ENCODE results near the gene P4HA1. TPM values are rescaled to one million over a fixed set of nuclear protein-coding genes. Genes with fewer than 3 reads are reported as not detected.
A peak's percentile ranks its signal among the peaks of the same experiment; 100 is the strongest.

Gene P4HA1
- total and polyA plus RNA-seq, 9 of the 15 experiments (the other 6 are each of a cell fraction or from before 2014, with no cell fraction given) = 20.2 to 177 (median 28.6) TPM

GRCh38 chr10:73042130-73042529 is 54.5 kb downstream of the P4HA1 start:
- FAIRE-seq = no peak
- intact Hi-C loops (cut with micrococcal nuclease) (no loop called here), in situ Hi-C loops (cut with MboI) (no loop called here)
- H3K27me3 ChIP-seq (ENCODE audit: control insufficient read depth in 2 of 2, insufficient read depth in 2 of 2, low read length in 2 of 2) = no peaks in the 10 kb centered on the region
- no peak overlapping the region for H3K4me3 ChIP-seq
- no peak for ATAC-seq
- no peaks in the 10 kb centered on the region for H3K9me1 ChIP-seq (ENCODE audit: control insufficient read depth, insufficient read depth, low read length)
- H3K9me3 ChIP-seq (replicated peaks; ENCODE audit: control insufficient read depth, insufficient read depth, low read depth, low read length) = no peaks in the 10 kb centered on the region
- POLR2A ChIA-PET = no interaction called here
- H3K4me2 ChIP-seq (ENCODE audit: insufficient read depth, low read length) = no peak overlapping the region
- TF ChIP-seq MAFF (IDR thresholded peaks at IDR 0.05; ENCODE audit: low read length) (peak; percentile 36; the same call in 1 of the 2 replicates), C11orf30 (IDR thresholded peaks at IDR 0.05; ENCODE audit: low read depth) (peak; percentile 59), MAFG (tag; conservative IDR thresholded peaks at IDR 0.05) (peak; percentile 23; the same call in 1 of the 2 replicates), ZNF316 (IDR thresholded peaks at IDR 0.05) (peak; percentile 80), NFYB (IDR thresholded peaks at IDR 0.05; ENCODE audit: extremely low read depth, insufficient read length) (no peak)
- DNase-seq (ENCODE audit: extremely low read depth in 1 of 4, low spot score in 3 of 4) = no peak
- no peak overlapping the region for H2AFZ ChIP-seq (ENCODE audit: low read depth, low read length)
- H3K9ac ChIP-seq (ENCODE audit: insufficient read depth in 1 of 2, low read depth in 2 of 2, low read length in 2 of 2) = no peak overlapping the region
- CTCF ChIA-PET (ENCODE audit: low intra/inter-chr PET ratio) = no interaction called here
- 80% methylated on average over 5 of the region's 5 CpGs for WGBS (ENCODE audit: insufficient coverage, low coverage, missing lambda C conversion rate)
- BruUV-seq (replicated peaks) = no TSS peak
- peaks cover 53% of the 10 kb centered on the region for H3K36me3 ChIP-seq (ENCODE audit: control insufficient read depth, insufficient read depth, low read length)
- no peak overlapping the region for H3K27ac ChIP-seq (ENCODE audit: extremely low read depth, low read depth, low read length)
- H3K4me1 ChIP-seq (replicated peaks in 1 of 2; ENCODE audit: control insufficient read depth in 2 of 2, insufficient read depth in 2 of 2, low read length in 2 of 2) = no peaks in the 10 kb centered on the region
- no peaks in the 10 kb centered on the region for H3K79me2 ChIP-seq (ENCODE audit: control insufficient read depth, insufficient read depth, low read length)
- H4K20me1 ChIP-seq (replicated peaks; ENCODE audit: control insufficient read depth, insufficient read depth, low read length) = no peaks in the 10 kb centered on the region

GRCh38 chr10:73039635-73040034 is 57.0 kb downstream of the P4HA1 start:
- POLR2A ChIA-PET = interaction anchor here (0.6 to 1.0 kb wide), 3 partner anchors 9 to 1055 kb away, joined by 3 to 4 read pairs (median 4); no protein-coding TSS in a partner anchor
- BruUV-seq (replicated peaks) = no TSS peak
- 81% methylated on average over 3 of the region's 3 CpGs for WGBS (ENCODE audit: insufficient coverage, low coverage, missing lambda C conversion rate)
- DNase-seq (ENCODE audit: extremely low read depth in 1 of 4, low spot score in 3 of 4) (no peak), ATAC-seq (no peak), FAIRE-seq (no peak)
- H3K9ac ChIP-seq (ENCODE audit: insufficient read depth in 1 of 2, low read depth in 2 of 2, low read length in 2 of 2) = no peak overlapping the region
- no peak overlapping the region for H3K4me2 ChIP-seq (ENCODE audit: insufficient read depth, low read length)
- H3K27me3 ChIP-seq (ENCODE audit: control insufficient read depth in 2 of 2, insufficient read depth in 2 of 2, low read length in 2 of 2) = no peaks in the 10 kb centered on the region
- H3K4me3 ChIP-seq = no peak overlapping the region
- H3K36me3 ChIP-seq (ENCODE audit: control insufficient read depth, insufficient read depth, low read length) = peaks cover 40% of the 10 kb centered on the region
- in situ Hi-C loops (cut with MboI) (no loop called here), intact Hi-C loops (cut with micrococcal nuclease) (no loop called here)
- TF ChIP-seq ARHGAP35 (IDR thresholded peaks at IDR 0.05; ENCODE audit: partially characterized antibody) (no peak), HDAC6 (IDR thresholded peaks at IDR 0.05; ENCODE audit: low read depth, low read length) (no peak), PCBP1 (IDR thresholded peaks at IDR 0.05; ENCODE audit: low read depth, low read length, poor library complexity, severe bottlenecking) (no peak), NFE2 (IDR thresholded peaks at IDR 0.05; ENCODE audit: low read depth) (0 out of 2 replicates have a peak, but pooled peaks have one; percentile 3), ATF3 (IDR thresholded peaks at IDR 0.05) (peak; percentile 25), ATF3 (CRISPR knock-in tag; conservative IDR thresholded peaks at IDR 0.05) (no peak), KAT8 (IDR thresholded peaks at IDR 0.05; ENCODE audit: low read depth) (no peak), ZNF311 (CRISPR knock-in tag; IDR thresholded peaks at IDR 0.05) (no peak), ZNF23 (CRISPR knock-in tag; IDR thresholded peaks at IDR 0.05) (no peak), KDM1A (IDR thresholded peaks at IDR 0.05) (0 out of 4 replicates have a peak, but pooled peaks of 1 of the 2 experiments have one; percentile 13), SOX6 (IDR thresholded peaks at IDR 0.05) (no peak), PTTG1 (tag; IDR thresholded peaks at IDR 0.05; ENCODE audit: low read depth) (no peak), U2AF2 (optimal IDR thresholded peaks at IDR 0.05; ENCODE audit: low read depth, low read length) (no peak)
- H4K20me1 ChIP-seq (replicated peaks; ENCODE audit: control insufficient read depth, insufficient read depth, low read length) = no peaks in the 10 kb centered on the region
- no peaks in the 10 kb centered on the region for H3K9me3 ChIP-seq (replicated peaks; ENCODE audit: control insufficient read depth, insufficient read depth, low read depth, low read length)
- H3K4me1 ChIP-seq (replicated peaks in 1 of 2; ENCODE audit: control insufficient read depth in 2 of 2, insufficient read depth in 2 of 2, low read length in 2 of 2) = no peaks in the 10 kb centered on the region
- H3K9me1 ChIP-seq (ENCODE audit: control insufficient read depth, insufficient read depth, low read length) = no peaks in the 10 kb centered on the region
- no peak overlapping the region for H3K27ac ChIP-seq (ENCODE audit: extremely low read depth, low read depth, low read length)
- H2AFZ ChIP-seq (ENCODE audit: low read depth, low read length) = no peak overlapping the region
- CTCF ChIA-PET (ENCODE audit: low intra/inter-chr PET ratio) = no interaction called here
- H3K79me2 ChIP-seq (ENCODE audit: control insufficient read depth, insufficient read depth, low read length) = no peaks in the 10 kb centered on the region
